Body of pancreas (tissue), 4 donors: Measurements from ENCODE around the gene RSRP1. TPM values are rescaled to one million over a fixed set of nuclear protein-coding genes. Genes with fewer than 3 reads are reported as not detected.

Source experiments
- ATAC-seq: fragments of 150-250 bp; one replicate; pipeline ENCODE4 v1.9.1; 2016
- DNase-seq, 4 donors: peaks; one replicate each; pipeline ENCODE4 v3.0.0-alpha.2; 2019
- H3K27ac ChIP-seq, 4 donors: fragments of 200-600 bp; sonication (generic); 1 replicate in 3 of 4; 2 replicates in 1 of 4; pipeline versions ENCODE4 v1.5.1 to v1.6.1; 2016 to 2019; ENCODE audit warnings: mild to moderate bottlenecking in 1 of 4, mixed read lengths in 1 of 4, moderate library complexity in 1 of 4
- H3K27me3 ChIP-seq, 2 donors: fragments of 200-600 bp; sonication (generic); one replicate each; pipeline ENCODE4 v1.6.0; 2016; ENCODE audit warnings: mild to moderate bottlenecking in 1 of 2
- H3K36me3 ChIP-seq, 2 donors: fragments of 200-600 bp; sonication (generic); replicated peaks in 1 of 2; 2 replicates each; pipeline ENCODE4 v1.5.1; 2016; ENCODE audit warnings: low read depth in 2 of 2; ENCODE audit not compliant: insufficient read depth in 1 of 2
- H3K4me1 ChIP-seq: fragments of 200-600 bp; sonication (generic); one replicate; pipeline ENCODE4 v1.6.0; 2016
- H3K4me3 ChIP-seq, 2 donors: fragments of 200-600 bp; sonication (generic); 1 replicate in 1 of 2; 2 replicates in 1 of 2; pipeline ENCODE4 v1.5.1; 2016 to 2019
- H3K9me3 ChIP-seq, 3 donors: fragments of 200-600 bp; sonication (generic); 1 replicate in 2 of 3; 2 replicates in 1 of 3; pipeline ENCODE4 v1.5.1; 2016
- POLR2A ChIP-seq, 3 donors: fragments of 450-650 bp; IDR thresholded peaks; one replicate each; pipeline ENCODE4 v1.6.1; 2016; ENCODE audit warnings: antibody characterized with exemption in 3 of 3, mild to moderate bottlenecking in 2 of 3
- WGBS, 2 donors: methylation state at CpG; one replicate each; pipeline ENCODE4 v1.1.5; 2017; 5-methylcytosine and 5-hydroxymethylcytosine counted together
- intact Hi-C: fragments of 100-400 bp; cut with DNase I; formaldehyde crosslinking; loops from one replicate; pipeline ENCODE4 v1.15.1; 2023
- total RNA-seq, 2 donors: library from RNA; depleted of rRNA; stranded (reverse); fragments of >200 nt; gene quantifications; one replicate each; pipeline ENCODE4 v1.1.0, GENCODE V29; 2016
- TF ChIP-seq, protein P1 (sequence below), 7 experiments: fragments of 450-650 bp in 4 of 7; fragments of 200-600 bp in 3 of 7; sonication (generic) in 3 of 7; IDR thresholded peaks; one replicate each; pipeline ENCODE4 v1.5.1; 2016 to 2019; ENCODE audit warnings: antibody characterized with exemption in 7 of 7

The RSRP1 gene
- total RNA-seq, 2 donors from 2014 or later = 94.4 to 158 TPM

DNA sequence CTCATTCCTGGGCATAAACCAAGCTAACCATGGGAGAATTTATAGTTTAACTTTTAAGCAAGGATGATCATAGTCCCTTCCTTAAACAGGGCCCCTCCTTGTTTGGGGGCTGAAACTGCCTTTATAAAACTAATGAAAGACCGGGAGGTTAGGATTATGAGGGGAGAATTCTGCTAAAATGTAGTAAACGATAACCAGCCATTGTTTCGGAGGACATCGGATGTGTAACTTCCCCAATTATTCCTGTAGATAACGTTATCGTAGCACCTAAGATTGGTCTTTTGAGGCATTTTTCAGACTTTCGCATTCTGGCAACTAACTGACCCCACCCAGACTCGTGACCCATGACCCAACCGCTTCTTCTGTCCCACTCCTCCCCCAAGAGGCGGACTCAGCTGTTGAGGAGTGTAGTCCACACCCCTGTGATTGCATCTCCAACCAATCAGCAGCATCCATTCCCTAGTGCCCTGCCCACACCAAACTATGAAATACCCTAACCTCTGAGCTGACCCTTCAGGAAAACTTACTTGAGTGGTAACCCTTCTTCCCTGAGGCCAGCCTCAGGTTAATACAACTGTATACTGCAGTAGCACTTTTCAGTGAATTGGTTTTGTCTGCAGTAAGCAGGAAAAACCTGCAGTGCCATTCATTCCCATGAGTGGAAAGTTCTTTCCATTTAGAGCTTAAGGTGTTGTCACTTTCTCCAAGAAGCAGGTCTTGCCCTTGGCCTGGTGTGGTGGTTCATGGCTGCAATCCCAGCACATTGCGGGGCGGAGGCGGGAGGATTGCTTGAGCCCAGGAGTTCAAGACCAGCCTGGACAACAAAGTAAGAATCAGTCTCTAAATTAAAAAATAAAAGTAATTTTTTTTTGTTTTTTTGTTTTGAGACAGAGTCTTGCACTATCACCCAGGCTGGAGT, 14.1 kb downstream of the RSRP1 start:
- ATAC-seq = peak; percentile 71

DNA sequence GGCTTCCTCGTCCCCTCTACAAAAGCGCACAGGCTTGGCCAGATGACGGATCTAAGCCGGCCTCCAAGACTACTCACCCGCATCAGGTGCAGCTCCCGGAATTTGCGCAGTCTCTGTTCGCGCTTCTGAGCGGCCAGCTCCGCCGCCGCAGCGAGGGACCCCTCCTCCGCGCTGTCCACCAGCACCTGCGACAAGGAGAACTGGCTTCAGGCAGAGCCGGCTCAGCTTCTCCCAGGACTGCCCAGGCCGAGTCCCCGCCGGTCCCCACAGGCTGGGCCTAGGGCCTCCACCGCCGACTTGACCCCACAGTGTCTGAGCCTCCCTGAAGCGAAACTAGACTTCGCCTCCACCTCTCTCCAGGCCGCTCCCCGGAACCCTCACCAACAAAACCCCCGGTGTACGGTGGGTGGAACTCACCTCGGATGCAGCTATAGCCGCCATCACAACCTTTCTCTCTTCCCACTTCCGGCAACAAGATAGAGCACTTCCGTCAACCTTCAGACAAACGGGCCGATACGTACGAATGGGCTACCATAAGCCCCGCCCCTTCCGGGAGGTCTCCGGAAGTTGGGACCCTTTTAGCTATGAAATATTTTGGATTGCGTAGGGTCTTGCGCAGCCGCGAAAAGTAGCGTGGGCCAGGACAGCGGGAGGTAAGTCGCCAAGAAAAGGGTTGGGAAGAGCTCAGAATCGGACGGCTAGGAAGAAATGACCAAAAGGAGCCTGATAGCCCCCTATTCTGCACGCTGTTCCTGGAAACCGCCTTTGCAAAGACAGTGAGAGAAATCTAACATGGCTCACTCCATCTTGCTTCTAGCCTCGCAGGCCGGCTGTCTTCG, 15.0 kb downstream of the RSRP1 start, which contains the start of gene SYF2:
Gene SYF2, minus strand, starts transcription at position 476 of the 839 bp plus-strand sequence. Its CDS starts 35 bp downstream, at position 441.
- intact Hi-C loops = no loop called here
- Histone ChIP-seq H3K27ac (peak within 1 kb of the TSS; percentile 47 to 88 (median 67)), H3K36me3 (peaks cover 0 to 13% of the 10 kb centered on the region in 2 donors), H3K4me1 (peaks cover 14% of the 10 kb centered on the region), H3K27me3 (no peaks in the 10 kb centered on the region), H3K4me3 (peak within 1 kb of the TSS; percentile 64 to 81), H3K9me3 (no peaks in the 10 kb centered on the region)
- peak in 2 of 3 donors; percentile 70 to 74 for TF ChIP-seq POLR2A (IDR thresholded peaks at IDR 0.05)
- TF ChIP-seq, protein P1, sequence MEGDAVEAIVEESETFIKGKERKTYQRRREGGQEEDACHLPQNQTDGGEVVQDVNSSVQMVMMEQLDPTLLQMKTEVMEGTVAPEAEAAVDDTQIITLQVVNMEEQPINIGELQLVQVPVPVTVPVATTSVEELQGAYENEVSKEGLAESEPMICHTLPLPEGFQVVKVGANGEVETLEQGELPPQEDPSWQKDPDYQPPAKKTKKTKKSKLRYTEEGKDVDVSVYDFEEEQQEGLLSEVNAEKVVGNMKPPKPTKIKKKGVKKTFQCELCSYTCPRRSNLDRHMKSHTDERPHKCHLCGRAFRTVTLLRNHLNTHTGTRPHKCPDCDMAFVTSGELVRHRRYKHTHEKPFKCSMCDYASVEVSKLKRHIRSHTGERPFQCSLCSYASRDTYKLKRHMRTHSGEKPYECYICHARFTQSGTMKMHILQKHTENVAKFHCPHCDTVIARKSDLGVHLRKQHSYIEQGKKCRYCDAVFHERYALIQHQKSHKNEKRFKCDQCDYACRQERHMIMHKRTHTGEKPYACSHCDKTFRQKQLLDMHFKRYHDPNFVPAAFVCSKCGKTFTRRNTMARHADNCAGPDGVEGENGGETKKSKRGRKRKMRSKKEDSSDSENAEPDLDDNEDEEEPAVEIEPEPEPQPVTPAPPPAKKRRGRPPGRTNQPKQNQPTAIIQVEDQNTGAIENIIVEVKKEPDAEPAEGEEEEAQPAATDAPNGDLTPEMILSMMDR (IDR thresholded peaks at IDR 0.05) = no peak
- peak; percentile 91 for ATAC-seq
- WGBS, 2 donors = 0% methylated on average over 30 to 54 of the region's 54 CpGs
- peak; percentile 79 to 92 (median 85) for DNase-seq

More for the DNA sequence above, 14.1 kb downstream of the RSRP1 start:
- Histone ChIP-seq H3K4me1 (peaks cover 14% of the 10 kb centered on the region), H3K4me3 (peak overlapping the region; percentile 64 to 81), H3K36me3 (peaks cover 0 to 7% of the 10 kb centered on the region in 2 donors), H3K27me3 (no peaks in the 10 kb centered on the region), H3K27ac (peak overlapping the region; percentile 47 to 88 (median 67)), H3K9me3 (no peaks in the 10 kb centered on the region)
- TF ChIP-seq POLR2A (IDR thresholded peaks at IDR 0.05) = no peak
- TF ChIP-seq, protein P1 (IDR thresholded peaks at IDR 0.05) = no peak
- 22 to 23% methylated on average over 13 of the region's 13 CpGs for WGBS, 2 donors
- DNase-seq = peak; percentile 52 to 80 (median 64)
- intact Hi-C loops = no loop called here

DNA sequence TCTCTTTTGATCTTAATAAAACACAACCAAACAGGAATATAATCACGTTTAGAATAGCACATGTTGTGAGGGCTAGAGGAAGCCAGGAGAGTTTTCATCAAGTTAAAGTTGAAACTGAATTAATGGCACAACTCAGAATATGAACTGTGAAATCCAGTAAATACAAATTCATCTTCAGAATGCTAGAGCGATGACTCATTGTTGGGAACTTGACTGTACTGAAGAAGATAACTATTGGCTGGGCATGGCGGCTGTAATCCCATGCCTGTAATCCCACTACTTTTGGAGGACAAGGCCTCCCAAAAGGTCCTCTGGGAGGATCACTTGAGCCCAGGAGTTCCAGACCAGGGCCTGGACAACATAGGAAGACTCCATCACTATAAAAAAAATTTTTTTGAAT, 23.8 kb downstream of the RSRP1 start:
- Histone ChIP-seq H3K27me3 (no peaks in the 10 kb centered on the region), H3K9me3 (no peaks in the 10 kb centered on the region), H3K36me3 (peaks cover 0 to 55% of the 10 kb centered on the region in 2 donors), H3K4me1 (no peaks in the 10 kb centered on the region), H3K4me3 (no peak overlapping the region), H3K27ac (no peak overlapping the region)
- 77 to 80% methylated on average over 3 of the region's 3 CpGs for WGBS, 2 donors
- TF ChIP-seq, protein P1 (IDR thresholded peaks at IDR 0.05) = no peak
- TF ChIP-seq POLR2A (IDR thresholded peaks at IDR 0.05) = no peak
- intact Hi-C loops = loop anchor here (10.0 kb wide), 1 partner anchor 569 kb away; no protein-coding TSS in a partner anchor
- no peak for DNase-seq
- no peak for ATAC-seq

DNA sequence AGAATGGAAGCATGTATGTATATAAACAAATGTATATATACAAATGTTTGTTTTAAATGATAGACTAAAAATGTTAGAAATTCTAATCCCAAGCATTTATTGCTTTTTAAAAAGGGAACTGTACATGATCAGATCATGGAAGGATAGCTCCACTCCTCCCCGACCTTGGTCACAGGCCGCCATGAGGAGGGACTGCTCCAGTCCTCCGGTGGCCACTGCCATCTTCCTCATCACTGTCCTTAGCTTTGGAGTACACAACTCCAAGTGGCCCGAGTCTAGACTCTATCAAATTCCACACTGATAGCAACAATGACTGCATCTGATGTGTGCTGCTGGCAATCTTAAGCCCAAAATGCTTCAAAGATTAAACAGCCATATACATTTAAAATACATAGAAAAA, 24.6 kb downstream of the RSRP1 start:
- intact Hi-C loops = loop anchor here (10.0 kb wide), 1 partner anchor 568 kb away; no protein-coding TSS in a partner anchor
- no peak overlapping the region for H3K4me3 ChIP-seq
- 80 to 84% methylated on average over 4 of the region's 4 CpGs for WGBS, 2 donors
- no peaks in the 10 kb centered on the region for H3K4me1 ChIP-seq
- H3K27me3 ChIP-seq = no peaks in the 10 kb centered on the region
- peaks cover 0 to 49% of the 10 kb centered on the region in 2 donors for H3K36me3 ChIP-seq
- DNase-seq = no peak
- TF ChIP-seq, protein P1 (IDR thresholded peaks at IDR 0.05) = no peak
- no peak for TF ChIP-seq POLR2A (IDR thresholded peaks at IDR 0.05)
- H3K27ac ChIP-seq = no peak overlapping the region
- no peaks in the 10 kb centered on the region for H3K9me3 ChIP-seq
- ATAC-seq = no peak
